ENCODE results near the gene CBX5. TPM values are rescaled to one million over a fixed set of nuclear protein-coding genes. Genes with fewer than 3 reads are reported as not detected.

CBX5 gene
- total and polyA plus RNA-seq, 9 of the 15 experiments (the other 6 are each of a cell fraction or from before 2014, with no cell fraction given) = 32.6 to 102 (median 59.2) TPM

- peak; percentile 36 for TF ChIP-seq POLR2B (IDR thresholded peaks at IDR 0.05; ENCODE audit: low read depth, partially characterized antibody)
- no peak for TF ChIP-seq NFE2L1 (tag; IDR thresholded peaks at IDR 0.05; ENCODE audit: borderline replicate concordance, low read depth)
- TF ChIP-seq ARID3A (IDR thresholded peaks at IDR 0.05; ENCODE audit: borderline replicate concordance, low read depth, low read length) = no peak
- no peak for TF ChIP-seq MLX (CRISPR knock-in tag; conservative IDR thresholded peaks at IDR 0.05)
- TF ChIP-seq TSHZ1 (CRISPR knock-in tag; IDR thresholded peaks at IDR 0.05) = no peak
- TF ChIP-seq GTF2E2 (tag; IDR thresholded peaks at IDR 0.05) = no peak
- no peak for TF ChIP-seq E2F1 (CRISPR knock-in tag; IDR thresholded peaks at IDR 0.05)
- TF ChIP-seq ZNF3 (CRISPR knock-in tag; IDR thresholded peaks at IDR 0.05) = no peak
- TF ChIP-seq ZNF436 (CRISPR knock-in tag; IDR thresholded peaks at IDR 0.05) = no peak
- TF ChIP-seq ZNF764 (CRISPR knock-in tag; IDR thresholded peaks at IDR 0.05; ENCODE audit: low read depth) = no peak
- no peak for TF ChIP-seq HMBOX1 (IDR thresholded peaks at IDR 0.05)
- no peak for TF ChIP-seq RBM22 (IDR thresholded peaks at IDR 0.05; ENCODE audit: low read depth, low read length, poor library complexity, severe bottlenecking)
- peak; percentile 68 for TF ChIP-seq SUPT5H (IDR thresholded peaks at IDR 0.05)
- TF ChIP-seq STAG1 (CRISPR knock-in tag; IDR thresholded peaks at IDR 0.05; ENCODE audit: borderline replicate concordance) = no peak
- TF ChIP-seq CBFB (CRISPR knock-in tag; IDR thresholded peaks at IDR 0.05) = no peak
- peak; percentile 55; the same call in 1 of the 2 replicates for TF ChIP-seq ZBTB2 (IDR thresholded peaks at IDR 0.05)
These were observed 16.6 kb upstream of the CBX5 start (continued) for GRCh38 chr12:54296393-54297099.
